ENCODE data around the gene VDAC1. TPM values are rescaled to one million over a fixed set of nuclear protein-coding genes. Genes with fewer than 3 reads are reported as not detected.

Gene VDAC1
- polyA plus RNA-seq, 5 donors: 123 to 136 (median 129) TPM

DNA sequence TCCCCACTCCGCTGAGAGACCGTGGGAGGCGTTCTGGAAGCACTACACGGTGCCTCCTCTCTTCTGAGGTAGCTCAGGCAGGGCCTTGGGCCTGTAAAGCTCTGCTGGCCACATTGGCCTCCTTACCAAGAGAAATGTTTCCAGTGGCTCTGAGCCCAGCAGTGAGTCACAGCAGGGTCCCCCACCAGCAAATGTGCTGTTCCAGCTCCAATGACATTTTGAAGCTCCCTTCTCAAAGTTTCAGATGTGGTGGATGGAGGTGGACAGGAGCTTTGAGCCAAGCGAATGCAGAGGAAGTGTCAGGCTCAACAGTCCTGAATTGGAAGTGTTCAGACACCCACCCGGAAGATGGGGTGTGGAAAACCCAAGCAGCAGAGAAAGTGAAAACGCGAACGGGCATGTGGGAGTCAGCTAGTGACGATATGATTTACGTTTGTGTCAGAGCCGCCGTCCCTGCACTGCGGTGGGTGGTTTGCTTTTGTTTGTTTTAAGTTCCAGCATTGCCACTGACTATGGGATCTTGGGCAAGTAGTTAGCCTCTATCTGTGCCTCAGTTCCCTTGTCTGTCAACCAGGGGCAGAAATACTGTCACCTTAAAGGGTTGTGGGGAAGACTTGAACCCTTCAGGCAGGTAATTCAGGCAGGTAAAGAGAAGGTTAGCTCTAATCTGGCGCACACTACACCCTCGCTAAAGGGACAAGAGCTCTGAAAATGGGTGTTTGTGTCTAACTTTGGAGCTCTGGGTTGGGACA lies 74.5 kb downstream of the VDAC1 start:
- no peak for DNase-seq

DNA sequence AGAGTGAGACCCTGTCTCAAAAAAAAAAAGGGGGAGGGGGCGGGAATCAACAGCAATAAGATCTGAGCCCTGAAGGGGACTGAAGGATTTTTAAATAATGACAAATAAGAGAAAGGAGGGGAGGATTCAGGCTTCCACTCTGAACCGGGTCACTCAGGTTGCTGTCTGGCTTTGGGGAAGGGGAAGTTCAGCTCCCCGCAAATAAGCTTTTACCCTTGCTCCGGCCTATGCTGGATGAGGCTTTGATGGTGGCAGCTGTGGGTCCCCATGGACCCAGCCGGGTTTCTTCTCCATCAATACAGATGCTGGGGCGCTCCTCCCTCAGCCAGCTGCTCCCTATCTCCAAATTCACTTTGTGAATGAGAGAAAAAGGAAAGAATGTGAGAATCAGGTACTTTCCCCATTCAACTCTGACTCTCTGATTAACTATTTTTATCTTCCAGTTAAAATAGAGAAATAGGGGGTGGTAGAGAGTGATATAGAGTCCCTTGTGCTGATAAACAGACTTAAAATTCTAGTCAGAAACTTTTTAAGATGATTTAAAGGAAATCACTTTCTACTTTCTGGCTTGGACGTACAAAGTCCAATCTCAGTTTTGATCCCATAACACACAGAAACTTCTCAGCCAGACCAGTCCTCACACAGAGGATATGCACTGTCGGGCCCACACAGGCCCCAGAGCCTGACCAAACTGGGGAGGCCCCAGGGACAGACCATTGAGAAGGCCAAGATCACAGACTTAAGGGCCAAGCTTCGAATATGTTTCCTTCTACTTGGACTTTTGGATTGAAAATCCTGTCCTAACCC lies 76.0 kb downstream of the VDAC1 start:
- no peak for DNase-seq

DNA sequence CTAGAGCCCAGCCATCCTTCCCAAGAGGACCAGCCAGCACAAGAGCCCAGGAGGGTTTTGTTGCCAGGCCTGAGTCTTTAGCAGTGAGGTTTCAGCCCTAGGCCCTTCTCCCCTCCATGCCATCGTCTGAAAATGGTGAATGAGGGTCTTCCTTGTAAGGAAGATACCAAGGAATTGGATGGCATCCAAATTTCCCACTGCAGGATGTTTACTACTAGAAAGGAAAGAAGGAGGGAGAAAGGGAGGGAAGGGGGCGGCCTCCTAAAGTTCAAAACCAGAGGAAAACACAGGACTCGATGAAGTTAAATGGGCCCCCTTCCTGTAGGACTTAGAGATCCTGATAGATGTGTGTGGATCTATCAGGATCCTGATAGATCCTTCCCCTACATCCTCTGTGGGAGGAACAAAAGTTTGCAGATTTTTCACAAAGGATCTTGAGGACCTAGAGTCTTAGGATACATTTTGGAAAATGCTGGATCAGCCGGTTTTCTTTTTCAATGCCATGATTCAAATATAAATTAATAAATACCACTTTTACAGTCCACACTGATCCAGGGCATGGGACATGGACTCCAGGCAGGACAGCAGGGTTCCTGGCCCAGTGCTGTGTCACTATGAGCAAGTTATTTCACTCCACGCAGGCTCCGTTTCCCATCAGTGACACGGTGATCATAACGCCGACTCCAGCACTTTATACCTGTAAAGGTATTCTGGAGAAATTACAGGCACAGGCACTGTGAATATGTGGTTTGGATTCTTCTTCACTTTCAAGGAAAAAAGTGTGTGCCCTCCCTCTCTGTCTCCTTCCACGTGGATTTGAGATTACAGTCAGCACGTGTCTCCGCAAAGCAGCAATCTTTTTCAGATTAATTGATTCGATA lies 77.2 kb downstream of the VDAC1 start:
- DNase-seq: peak in 1 of 2 donors; percentile 29

DNA sequence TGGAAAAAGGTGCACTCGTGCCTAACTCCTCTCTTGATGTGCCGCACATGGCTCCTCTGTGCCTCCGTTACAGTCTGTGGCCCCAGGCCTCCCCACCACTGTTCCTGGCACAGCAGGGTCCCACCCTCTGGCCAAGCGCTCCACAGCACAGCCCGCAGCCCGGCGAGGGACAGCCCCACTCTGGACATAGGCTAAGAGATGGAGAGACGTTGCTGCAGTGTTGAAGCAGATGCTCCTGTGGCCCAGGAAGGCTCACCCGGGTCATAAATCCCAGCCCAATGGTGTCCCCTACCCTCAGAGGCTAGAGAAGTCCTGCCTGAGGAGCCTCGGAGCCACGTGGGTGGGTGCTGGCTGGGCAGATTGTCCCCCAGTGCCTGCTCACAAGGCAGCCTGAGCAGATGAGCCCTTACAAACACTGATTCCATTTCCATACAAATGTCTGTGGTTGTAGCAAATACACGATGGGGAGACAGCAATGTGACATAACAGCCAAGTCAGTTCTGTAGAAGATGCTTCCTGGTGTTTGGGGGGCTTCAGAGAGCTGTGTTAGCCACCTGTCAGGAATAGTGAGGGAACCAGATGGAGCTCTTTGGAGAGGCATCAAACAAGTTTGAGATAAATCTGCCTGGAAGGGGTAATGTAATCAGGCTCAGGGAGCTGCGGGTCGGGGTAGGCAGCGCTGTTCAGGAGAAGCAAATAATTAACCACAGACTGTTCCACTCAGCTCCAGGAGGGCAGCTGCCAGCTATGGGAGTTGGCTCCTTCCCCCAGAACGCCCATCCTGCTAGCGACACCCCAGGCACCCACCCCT lies 78.1 kb downstream of the VDAC1 start:
- DNase-seq: peak in 1 of 2 donors; percentile 31

DNA sequence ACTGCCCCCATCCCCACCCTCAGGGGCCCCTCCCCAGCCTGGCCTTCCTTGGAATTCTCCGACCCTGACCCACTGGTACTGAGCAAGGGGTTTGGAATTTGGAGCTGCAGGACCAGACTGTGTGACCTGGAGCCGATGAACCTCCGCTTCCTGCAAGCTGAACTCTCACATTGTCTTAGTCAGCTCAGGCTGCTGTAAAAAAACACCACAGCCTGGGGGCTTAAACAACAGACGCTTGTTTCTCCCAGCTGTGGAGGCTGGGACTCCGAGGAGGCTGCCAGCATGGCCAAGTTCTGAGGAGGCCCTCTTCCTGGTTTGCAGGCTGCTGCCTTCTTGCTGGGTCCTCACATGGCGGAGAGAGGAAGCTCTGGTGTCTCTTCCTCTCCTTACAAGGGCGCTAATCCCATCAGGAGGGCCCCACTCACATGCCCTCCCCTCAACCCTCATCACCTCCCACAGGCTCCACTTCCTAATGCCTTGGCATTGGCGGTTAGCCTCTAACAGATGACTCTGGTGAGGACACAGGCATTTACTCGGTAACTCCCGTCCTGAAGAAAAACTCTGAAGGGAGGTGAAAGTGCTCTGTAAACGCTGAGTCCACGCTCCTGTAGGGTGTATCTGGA lies 78.8 kb downstream of the VDAC1 start:
- no peak for DNase-seq

DNA sequence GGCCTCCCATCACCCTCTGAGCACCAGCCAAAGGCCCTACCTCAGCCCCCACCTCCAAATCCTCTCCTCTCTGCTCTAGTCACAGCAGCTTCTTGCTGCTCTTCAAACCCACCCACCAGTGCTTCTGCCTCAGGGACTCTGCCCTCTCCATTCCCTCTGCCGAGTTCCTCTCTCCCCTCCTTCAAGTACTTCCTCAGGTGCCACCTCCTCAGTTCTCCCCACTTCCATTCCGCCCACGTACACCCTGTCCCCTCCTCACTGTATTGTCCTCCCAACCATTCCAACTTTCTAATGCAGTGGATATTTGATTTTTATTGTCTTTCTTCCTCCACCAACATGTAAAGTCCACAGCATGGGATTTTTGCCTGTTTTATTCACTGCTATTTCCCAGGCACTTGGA lies 79.5 kb downstream of the VDAC1 start:
- DNase-seq: no peak

DNA sequence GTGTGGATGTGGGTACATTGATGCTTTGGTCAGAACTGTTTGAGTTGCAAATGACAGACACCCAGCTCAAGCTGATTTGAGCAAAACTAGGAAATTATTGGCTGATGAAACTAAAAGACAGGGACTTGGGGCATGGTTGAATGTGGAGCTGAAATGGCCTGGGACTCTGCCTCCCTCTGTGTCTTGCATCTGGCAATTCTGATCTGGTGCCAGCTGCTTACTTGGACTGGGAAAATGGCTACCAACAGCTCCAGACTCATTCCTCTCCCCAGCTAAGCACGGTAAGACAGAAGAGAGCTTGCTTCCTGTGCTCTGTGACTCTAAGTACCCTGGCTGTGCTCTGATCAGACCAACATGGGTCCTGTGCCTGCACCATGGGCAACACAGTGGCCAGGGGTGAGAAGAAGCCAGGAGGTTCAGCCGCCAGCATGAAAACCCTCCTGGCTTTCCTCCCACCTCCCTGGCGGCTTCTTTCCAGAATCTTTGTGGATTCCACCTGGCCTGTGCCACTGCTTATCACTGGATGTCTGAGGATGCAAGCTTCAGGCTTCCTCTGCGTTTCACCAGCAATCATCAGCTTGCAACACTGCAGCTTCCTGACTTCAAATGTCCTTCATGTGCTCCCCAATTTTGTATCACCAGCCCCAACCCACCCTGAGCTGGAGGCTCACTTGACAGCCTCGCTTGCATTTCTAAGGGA lies 80.4 kb downstream of the VDAC1 start:
- no peak for DNase-seq

DNA sequence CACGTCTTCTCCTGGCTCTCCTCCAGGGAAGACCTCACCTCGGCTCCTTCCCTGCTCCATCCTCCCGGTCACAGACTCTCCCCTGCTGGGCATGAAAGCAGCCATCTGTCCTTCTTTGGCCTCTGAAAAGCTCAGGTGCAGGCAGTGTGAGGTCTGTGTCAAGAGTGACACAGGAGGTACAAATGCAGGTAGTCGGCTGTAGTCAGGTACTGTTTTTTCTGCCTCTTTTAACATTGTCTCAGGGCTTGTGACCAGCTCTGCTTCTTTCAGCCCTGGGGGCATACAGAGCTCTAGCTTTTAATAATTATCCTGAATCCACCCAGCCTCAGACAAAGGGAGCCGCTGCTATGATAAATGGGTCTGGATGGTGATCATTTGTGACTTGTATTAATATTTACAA lies 82.8 kb downstream of the VDAC1 start:
- DNase-seq: no peak

Other genes with a start within 250 kb of the VDAC1 start
- 100 to 1,000 TPM in 4 of 5 donors, 10 to 100 TPM in 1; 92.5 to 131 (median 126) TPM for gene C5orf15, start 36.4 kb downstream of the VDAC1 start, polyA plus RNA-seq (ENCODE audit: insufficient read depth in 1 of 5, insufficient read length in 5 of 5, low replicate concordance in 1 of 5)
- 10 to 100 TPM; 14.9 to 18.9 (median 16.4) TPM for gene TCF7, start 109.7 kb upstream of the VDAC1 start, polyA plus RNA-seq (ENCODE audit: insufficient read depth in 1 of 5, insufficient read length in 5 of 5, low replicate concordance in 1 of 5)
- gene SKP1, start 172.0 kb upstream of the VDAC1 start, polyA plus RNA-seq (ENCODE audit: insufficient read depth in 1 of 5, insufficient read length in 5 of 5, low replicate concordance in 1 of 5): 100 to 1,000 TPM; 538 to 706 (median 552) TPM
- gene PPP2CA, start 221.1 kb upstream of the VDAC1 start, polyA plus RNA-seq (ENCODE audit: insufficient read depth in 1 of 5, insufficient read length in 5 of 5, low replicate concordance in 1 of 5): 100 to 1,000 TPM; 137 to 173 (median 147) TPM